ENCODE results near the gene KRTAP1-1. TPM values are rescaled to one million over a fixed set of nuclear protein-coding genes. Genes with fewer than 3 reads are reported as not detected.

The KRTAP1-1 gene
- total and polyA plus RNA-seq, 2 of the 4 experiments (the other 2 are of a cell fraction): 0.90 to 1.2 TPM

GRCh38 chr17:41029633-41030245, 11.5 kb downstream of the KRTAP1-1 start, which contains the start of gene KRTAP1-4:
Gene KRTAP1-4 (minus strand): TSS chr17:41030195. CDS start chr17:41030078, 117 bp downstream.
- no peaks in the 10 kb centered on the region for H3K36me3 ChIP-seq (ENCODE audit: control insufficient read depth, insufficient read depth, low read length)
- intact Hi-C loops (cut with micrococcal nuclease) (no loop called here), dilution Hi-C loops (cut with HindIII; ENCODE audit: low sequenced_read_pairs, unreplicated experiment) (no loop called here), in situ Hi-C loops (cut with MboI; ENCODE audit: low sequenced_read_pairs) (no loop called here)
- no peak within 1 kb of the TSS for H3K56ac ChIP-seq (ENCODE audit: extremely low read depth, insufficient read depth, low read length)
- H4K91ac ChIP-seq (ENCODE audit: insufficient read depth, low read depth, low read length): peak within 1 kb of the TSS; percentile 33; the same call in 1 of the 2 replicates
- peak within 1 kb of the TSS; percentile 63; the same call in 1 of the 2 replicates for H3K14ac ChIP-seq (replicated peaks; ENCODE audit: low read depth, low read length)
- no peak within 1 kb of the TSS for H3K4me2 ChIP-seq (ENCODE audit: low read depth, low read length)
- H2BK5ac ChIP-seq (ENCODE audit: low read depth, low read length, poor library complexity, severe bottlenecking): peak within 1 kb of the TSS; percentile 41
- no peaks in the 10 kb centered on the region for H4K20me1 ChIP-seq (ENCODE audit: insufficient read depth, low read length)
- peak within 1 kb of the TSS; percentile 48 for H2BK120ac ChIP-seq (ENCODE audit: low read depth, low read length)
- TF ChIP-seq NFE2L2 (IDR thresholded peaks at IDR 0.05; ENCODE audit: low read depth, low read length) (no peak), RFX5 (IDR thresholded peaks at IDR 0.05; ENCODE audit: low read depth, low read length) (no peak), CEBPB (IDR thresholded peaks at IDR 0.05; ENCODE audit: low read depth, low read length) (no peak)
- no peak for DNase-seq
- peak within 1 kb of the TSS; percentile 82 for H2BK15ac ChIP-seq (ENCODE audit: low read depth, low read length)
- peaks cover 7% of the 10 kb centered on the region for H3K9me1 ChIP-seq (ENCODE audit: insufficient read depth, low read length)
- peaks cover 13% of the 10 kb centered on the region for H3K4me1 ChIP-seq (ENCODE audit: control insufficient read depth, insufficient read depth, low read length)
- no peak within 1 kb of the TSS for H3K9ac ChIP-seq (ENCODE audit: low read depth, low read length)
- H3K27me3 ChIP-seq (ENCODE audit: control insufficient read depth, insufficient read depth, low read length): no peaks in the 10 kb centered on the region
- H3K18ac ChIP-seq (ENCODE audit: low read depth, low read length): peak within 1 kb of the TSS; percentile 74
- no peaks in the 10 kb centered on the region for H3K79me1 ChIP-seq (ENCODE audit: low read depth in 1 of 2, low read length in 2 of 2)
- ChIA-PET POLR2A (ENCODE audit: unreplicated experiment) (no interaction called here), CTCF (no interaction called here)
- peak within 1 kb of the TSS; percentile 69; the same call in 1 of the 2 replicates for H4K5ac ChIP-seq (ENCODE audit: low read depth, low read length)
- no peak within 1 kb of the TSS for H3K27ac ChIP-seq (ENCODE audit: insufficient read depth, low read length)
- H3K23ac ChIP-seq (ENCODE audit: low read depth, low read length): 0 out of 2 replicates have a peak within 1 kb of the TSS, but pooled peaks have one; percentile 11
- no peak within 1 kb of the TSS for H2AK9ac ChIP-seq (replicated peaks; ENCODE audit: low read depth, low read length, poor library complexity)
- H3K4ac ChIP-seq (ENCODE audit: low read depth, low read length): peak within 1 kb of the TSS; percentile 64
- no peaks in the 10 kb centered on the region for H3K9me3 ChIP-seq (ENCODE audit: control insufficient read depth, insufficient read depth, low read length)
- H2AFZ ChIP-seq (replicated peaks; ENCODE audit: low read length, poor library complexity): no peak within 1 kb of the TSS
- H2BK20ac ChIP-seq (ENCODE audit: low read depth, low read length): peak within 1 kb of the TSS; percentile 66
- H3K4me3 ChIP-seq (ENCODE audit: insufficient read depth, low read depth, low read length): no peak within 1 kb of the TSS
- peak within 1 kb of the TSS; percentile 91 for H2AK5ac ChIP-seq (ENCODE audit: low read depth, low read length)
- 100% methylated on average over 2 of the region's 12 CpGs; no CpG with 5 or more reads in 1 of the 2 experiments for WGBS, 2 experiments (ENCODE audit: extremely low coverage in 2 of 2, insufficient read length in 1 of 2)
- H4K8ac ChIP-seq (ENCODE audit: low read depth in 2 of 2, low read length in 2 of 2): peak within 1 kb of the TSS in 1 of 2 experiments; percentile 2; a peak in 2 of 4 replicates
- ATAC-seq (ENCODE audit: low read depth): no peak
- BruUV-seq (replicated peaks): no TSS peak
